Mesenchymal stem cell (in vitro differentiated cells and primary cell): ENCODE data around the gene ZNF217.
"Not testable (repeated sequence)": the region's sequence is repeated elsewhere in the genome, so short reads cannot be mapped to it uniquely, and the experiment has no call there.

Experiments used
- DNase-seq: peaks from one replicate; pipeline ENCODE4 v3.0.0-alpha.2; 2013
- H2AFZ ChIP-seq: one replicate; pipeline ENCODE4 v1.6.1; 2013; ENCODE audit warnings: low read depth, mild to moderate bottlenecking, control low read depth, inconsistent platforms, low read length, moderate library complexity
- H2AK5ac ChIP-seq: 2 replicates; pipeline ENCODE4 v1.6.1; 2013; ENCODE audit warnings: low read length, moderate library complexity, mild to moderate bottlenecking, inconsistent platforms; ENCODE audit not compliant: severe bottlenecking
- H2BK120ac ChIP-seq: one replicate; pipeline ENCODE4 v1.6.1; 2013; ENCODE audit warnings: low read depth, mild to moderate bottlenecking, inconsistent platforms, low read length, moderate library complexity
- H2BK12ac ChIP-seq, 2 experiments: one replicate each; pipeline ENCODE4 v1.6.1; 2013; ENCODE audit warnings: inconsistent platforms in 2 of 2, low read length in 2 of 2, mild to moderate bottlenecking in 2 of 2, moderate library complexity in 2 of 2, control low read depth in 1 of 2
- H2BK15ac ChIP-seq: one replicate; pipeline ENCODE4 v1.6.1; 2013; ENCODE audit warnings: mild to moderate bottlenecking, low read depth, inconsistent platforms; ENCODE audit not compliant: poor library complexity, severe bottlenecking
- H2BK5ac ChIP-seq: 2 replicates; pipeline ENCODE4 v1.6.1; 2013; ENCODE audit warnings: low read depth, mild to moderate bottlenecking, low read length, control low read depth, inconsistent platforms; ENCODE audit not compliant: poor library complexity, severe bottlenecking
- H3K14ac ChIP-seq, 2 experiments: one replicate each; pipeline ENCODE4 v1.6.1; 2013; ENCODE audit warnings: inconsistent platforms in 2 of 2, low read length in 2 of 2, control low read depth in 1 of 2, mild to moderate bottlenecking in 1 of 2, moderate library complexity in 1 of 2
- H3K18ac ChIP-seq, 2 experiments: one replicate each; pipeline ENCODE4 v1.6.1; 2013; ENCODE audit warnings: inconsistent platforms in 2 of 2, low read length in 2 of 2, control low read depth in 1 of 2, low read depth in 1 of 2, mild to moderate bottlenecking in 1 of 2
- H3K23ac ChIP-seq, 2 experiments: one replicate each; pipeline ENCODE4 v1.6.1; 2013; ENCODE audit warnings: inconsistent platforms in 2 of 2, low read length in 2 of 2, mild to moderate bottlenecking in 2 of 2, moderate library complexity in 2 of 2, control low read depth in 1 of 2
- H3K27ac ChIP-seq: 2 replicates; pipeline ENCODE4 v1.5.1; 2013; ENCODE audit warnings: mild to moderate bottlenecking, moderate library complexity, low read length, control low read depth, inconsistent platforms; ENCODE audit not compliant: poor library complexity, severe bottlenecking
- H3K27me3 ChIP-seq, 2 experiments: 2 replicates each; pipeline versions ENCODE4 v1.6.1 to v1.7.0; 2013; ENCODE audit warnings: low read length in 2 of 2, mild to moderate bottlenecking in 2 of 2, moderate library complexity in 2 of 2, control low read depth in 1 of 2, inconsistent platforms in 1 of 2; ENCODE audit not compliant: control insufficient read depth in 1 of 2, insufficient read depth in 1 of 2
- H3K36me3 ChIP-seq, 2 experiments: 2 replicates each; pipeline versions ENCODE4 v1.6.1 to v1.7.0; 2013; ENCODE audit warnings: low read length in 2 of 2, control low read depth in 1 of 2, inconsistent platforms in 1 of 2, low read depth in 1 of 2, mild to moderate bottlenecking in 1 of 2; ENCODE audit not compliant: insufficient read depth in 2 of 2, control insufficient read depth in 1 of 2
- H3K4ac ChIP-seq, 2 experiments: one replicate each; pipeline ENCODE4 v1.6.1; 2013; ENCODE audit warnings: inconsistent platforms in 2 of 2, low read length in 2 of 2, mild to moderate bottlenecking in 2 of 2, moderate library complexity in 2 of 2, control low read depth in 1 of 2, low read depth in 1 of 2
- H3K4me1 ChIP-seq: 2 replicates; pipeline ENCODE4 v1.6.1; 2013; ENCODE audit warnings: low read depth, low read length, control low read depth; ENCODE audit not compliant: control insufficient read depth, insufficient read depth
- H3K4me2 ChIP-seq: 2 replicates; pipeline ENCODE4 v1.6.1; 2013; ENCODE audit warnings: low read length, mild to moderate bottlenecking, inconsistent platforms; ENCODE audit not compliant: poor library complexity, severe bottlenecking
- H3K4me3 ChIP-seq, 2 experiments: 2 replicates each; pipeline versions ENCODE4 v1.5.1 to v1.7.0; 2013; ENCODE audit warnings: low read length in 2 of 2, mild to moderate bottlenecking in 2 of 2, control low read depth in 1 of 2, low read depth in 1 of 2; ENCODE audit not compliant: insufficient read depth in 1 of 2
- H3K79me1 ChIP-seq: replicated peaks from 2 replicates; pipeline ENCODE4 v1.6.1; 2013; ENCODE audit warnings: mild to moderate bottlenecking, control low read depth, low read length, inconsistent platforms; ENCODE audit not compliant: poor library complexity, severe bottlenecking
- H3K9ac ChIP-seq: 2 replicates; pipeline ENCODE4 v1.7.0; 2013; ENCODE audit warnings: mild to moderate bottlenecking, low read length, moderate library complexity
- H3K9me3 ChIP-seq: 2 replicates; pipeline ENCODE4 v1.7.0; 2013; ENCODE audit warnings: mild to moderate bottlenecking, low read length; ENCODE audit not compliant: control insufficient read depth
- H4K8ac ChIP-seq: one replicate; pipeline ENCODE4 v1.6.1; 2013; ENCODE audit warnings: inconsistent platforms, mild to moderate bottlenecking, low read length, moderate library complexity
- H4K91ac ChIP-seq: one replicate; pipeline ENCODE4 v1.6.1; 2013; ENCODE audit warnings: mild to moderate bottlenecking, low read length, inconsistent platforms
- WGBS: methylation state at CpG from one replicate; pipeline ENCODE4 v1.1.7; 2013; ENCODE audit warnings: mixed read lengths; 5-methylcytosine and 5-hydroxymethylcytosine counted together

The ZNF217 gene

GRCh38 chr20:53613748-53614147, 20.1 kb upstream of the ZNF217 start:
- H3K4me2 ChIP-seq = no peak overlapping the region

GRCh38 chr20:53612289-53612688, 18.6 kb upstream of the ZNF217 start:
- not testable (repeated sequence) for H3K9ac ChIP-seq, H3K14ac ChIP-seq, H3K79me1 ChIP-seq, H2AFZ ChIP-seq, H2AK5ac ChIP-seq, H2BK15ac ChIP-seq, H3K4ac ChIP-seq, H3K9me3 ChIP-seq, H3K4me3 ChIP-seq, H2BK5ac ChIP-seq, H3K4me2 ChIP-seq, H3K23ac ChIP-seq, H3K4me1 ChIP-seq, DNase-seq, H3K36me3 ChIP-seq, H3K27me3 ChIP-seq, H4K91ac ChIP-seq, H4K8ac ChIP-seq, H3K27ac ChIP-seq
- H2BK12ac ChIP-seq = peak overlapping the region in 1 of 2 experiments; percentile 66
- 90% methylated on average over 6 of the region's 8 CpGs for WGBS
- peak overlapping the region; percentile 43 for H2BK120ac ChIP-seq
- peak overlapping the region in 1 of 2 experiments; percentile 21 for H3K18ac ChIP-seq

More at GRCh38 chr20:53613748-53614147, 20.1 kb upstream of the ZNF217 start:
- H2BK15ac ChIP-seq = no peak overlapping the region
- no peaks in the 10 kb centered on the region for H3K9me3 ChIP-seq
- no peak overlapping the region for H3K14ac ChIP-seq
- H2AFZ ChIP-seq = no peak overlapping the region
- H3K23ac ChIP-seq = no peak overlapping the region
- H3K4me1 ChIP-seq = peaks cover 4% of the 10 kb centered on the region
- no peak overlapping the region for H3K4ac ChIP-seq
- H4K8ac ChIP-seq = no peak overlapping the region
- no peak overlapping the region for H2AK5ac ChIP-seq
- no peak overlapping the region for H2BK120ac ChIP-seq
- H3K27ac ChIP-seq = no peak overlapping the region
- no peak for DNase-seq
- no peak overlapping the region for H2BK12ac ChIP-seq
- H3K18ac ChIP-seq = no peak overlapping the region
- H3K9ac ChIP-seq = peak overlapping the region; percentile 75
- H2BK5ac ChIP-seq = no peak overlapping the region
- no peak overlapping the region for H3K4me3 ChIP-seq
- no peaks in the 10 kb centered on the region for H3K79me1 ChIP-seq
- no peaks in the 10 kb centered on the region for H3K36me3 ChIP-seq
- H3K27me3 ChIP-seq = no peaks in the 10 kb centered on the region
- no peak overlapping the region for H4K91ac ChIP-seq

DNA sequence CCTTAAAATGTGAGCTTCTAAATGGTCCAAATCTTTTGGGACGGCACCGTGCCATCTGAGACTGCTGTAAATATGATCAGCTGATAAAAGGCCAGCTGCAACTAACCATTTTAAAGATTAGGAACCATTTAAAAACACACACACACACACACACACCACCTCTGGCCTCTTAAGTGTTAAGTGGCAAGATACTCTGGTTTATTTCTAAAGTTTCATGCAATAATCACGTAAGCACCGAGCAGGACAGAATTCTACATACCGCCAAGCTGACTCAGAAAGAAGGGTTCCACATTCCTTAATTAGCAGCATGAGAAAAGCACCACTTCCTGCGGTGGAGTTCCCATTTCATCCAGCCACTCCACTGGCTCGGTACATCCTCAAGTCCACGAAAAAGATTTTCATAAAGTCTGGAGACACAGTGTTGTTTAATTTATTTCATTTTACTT, 17.8 kb upstream of the ZNF217 start:
- Histone ChIP-seq H2BK120ac (no peak overlapping the region), H2BK15ac (no peak overlapping the region), H2BK5ac (no peak overlapping the region), H3K36me3 (no peaks in the 10 kb centered on the region), H2AK5ac (no peak overlapping the region), H3K9ac (peak overlapping the region; percentile 85), H3K14ac (no peak overlapping the region), H3K4me2 (peak overlapping the region; percentile 3), H2AFZ (no peak overlapping the region), H3K4ac (no peak overlapping the region), H4K91ac (no peak overlapping the region), H3K27me3 (no peaks in the 10 kb centered on the region), H3K4me1 (peaks cover 6% of the 10 kb centered on the region), H3K4me3 (no peak overlapping the region), H4K8ac (no peak overlapping the region), H3K18ac (no peak overlapping the region), H3K27ac (peak overlapping the region; percentile 78), H2BK12ac (no peak overlapping the region), H3K79me1 (no peaks in the 10 kb centered on the region), H3K9me3 (no peaks in the 10 kb centered on the region), H3K23ac (no peak overlapping the region)
- 0% methylated on average over 5 of the region's 8 CpGs for WGBS
- peak; percentile 98 for DNase-seq

GRCh38 chr20:53609491-53610445, 16.1 kb upstream of the ZNF217 start:
- Histone ChIP-seq H3K14ac (no peak overlapping the region), H3K36me3 (no peaks in the 10 kb centered on the region), H4K91ac (no peak overlapping the region), H3K79me1 (no peaks in the 10 kb centered on the region), H2AFZ (no peak overlapping the region), H3K23ac (no peak overlapping the region), H3K27me3 (no peaks in the 10 kb centered on the region), H2BK5ac (no peak overlapping the region), H3K4me1 (peaks cover 6% of the 10 kb centered on the region), H3K18ac (no peak overlapping the region), H2BK15ac (no peak overlapping the region), H2BK12ac (no peak overlapping the region), H3K9ac (peak overlapping the region; percentile 16), H2AK5ac (no peak overlapping the region), H3K27ac (peak overlapping the region; percentile 40), H3K4ac (no peak overlapping the region), H3K4me2 (no peak overlapping the region), H4K8ac (no peak overlapping the region), H3K9me3 (no peaks in the 10 kb centered on the region), H3K4me3 (no peak overlapping the region), H2BK120ac (no peak overlapping the region)
- 2% methylated on average over 7 of the region's 15 CpGs for WGBS
- peak; percentile 78 for DNase-seq
